GM18498 (cell line): ENCODE results near the gene OS9.

ENCODE experiments used
- ATAC-seq: cut with Tn5 transposase; IDR thresholded peaks from one replicate; pipeline ENCODE4 v1.9.1; 2021; ENCODE audit warnings: mild to moderate bottlenecking, moderate library complexity; ENCODE audit not compliant: unreplicated experiment

The OS9 gene

DNA sequence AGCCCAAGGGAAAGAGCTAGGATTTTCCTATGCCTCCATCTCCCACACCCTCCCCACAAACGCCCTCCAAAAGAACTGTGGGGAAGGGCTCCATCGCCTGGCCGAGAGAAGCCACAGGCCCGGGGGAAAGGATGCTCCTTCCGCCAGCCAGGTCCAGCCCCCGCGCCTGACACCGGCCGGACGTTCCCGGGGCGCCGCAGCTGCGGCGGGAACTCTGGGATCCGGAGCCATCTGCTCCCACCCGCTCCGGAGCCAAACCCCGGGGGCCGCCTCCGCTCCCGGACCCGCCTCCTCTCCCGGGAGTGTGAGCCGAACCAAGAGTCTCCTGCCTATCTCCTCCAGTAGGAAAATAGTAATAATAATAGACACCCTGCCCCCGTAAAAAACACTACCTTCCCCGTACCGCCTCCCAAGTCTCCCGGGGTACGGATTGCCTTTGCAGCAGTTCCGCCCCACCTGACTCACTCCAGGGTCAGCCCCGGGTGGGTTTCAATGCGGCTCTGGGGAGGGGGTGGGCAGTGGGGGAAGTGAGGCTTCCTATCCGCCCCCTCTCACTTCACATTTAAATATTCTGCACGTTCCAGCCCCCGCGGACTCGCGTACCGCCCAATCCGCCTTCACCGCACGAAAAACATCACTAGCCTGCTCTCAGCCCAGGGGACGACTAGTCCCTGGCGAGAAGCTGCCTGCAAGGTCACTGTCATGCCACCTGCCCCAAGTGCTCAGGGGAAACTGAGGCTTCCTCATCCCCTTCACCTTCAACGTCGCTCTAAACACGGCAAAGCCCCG lies 42.2 kb downstream of the OS9 start:
- ATAC-seq, result no peak

DNA sequence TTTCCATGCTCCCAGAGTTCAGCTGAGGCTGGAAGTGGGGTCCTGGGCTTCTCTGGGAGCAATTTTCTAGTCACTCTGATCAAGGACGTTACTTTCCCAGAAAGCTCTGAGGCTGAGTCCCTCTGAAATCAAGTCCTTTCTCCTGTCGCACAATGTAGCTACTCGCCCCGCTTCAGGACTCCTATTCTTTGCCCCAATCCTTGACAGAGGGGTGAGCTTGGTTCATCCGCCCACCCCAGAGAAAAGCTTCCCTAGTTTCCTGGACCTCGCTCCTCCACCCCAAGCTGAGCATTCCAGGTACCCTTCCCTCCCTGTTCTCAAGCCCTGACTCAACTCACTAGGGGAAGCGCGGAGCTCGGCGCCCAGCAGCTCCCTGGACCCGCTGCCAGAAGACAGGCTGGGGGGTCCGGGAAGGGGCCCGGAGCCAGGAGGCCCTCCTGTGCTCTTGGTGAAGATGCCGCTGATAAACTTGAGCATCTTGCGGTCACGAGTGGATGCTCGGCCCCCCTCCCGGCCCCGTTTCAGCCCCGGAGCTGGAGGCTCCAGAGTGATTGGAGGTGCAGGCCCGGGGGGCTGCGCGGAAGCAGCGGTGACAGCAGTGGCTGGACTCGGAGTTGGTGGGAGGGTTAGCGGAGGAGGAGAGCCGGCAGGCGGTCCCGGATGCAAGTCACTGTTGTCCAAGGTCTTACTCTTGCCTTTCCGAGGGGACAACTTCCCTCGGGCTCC lies 43.0 kb downstream of the OS9 start:
- no peak for ATAC-seq

DNA sequence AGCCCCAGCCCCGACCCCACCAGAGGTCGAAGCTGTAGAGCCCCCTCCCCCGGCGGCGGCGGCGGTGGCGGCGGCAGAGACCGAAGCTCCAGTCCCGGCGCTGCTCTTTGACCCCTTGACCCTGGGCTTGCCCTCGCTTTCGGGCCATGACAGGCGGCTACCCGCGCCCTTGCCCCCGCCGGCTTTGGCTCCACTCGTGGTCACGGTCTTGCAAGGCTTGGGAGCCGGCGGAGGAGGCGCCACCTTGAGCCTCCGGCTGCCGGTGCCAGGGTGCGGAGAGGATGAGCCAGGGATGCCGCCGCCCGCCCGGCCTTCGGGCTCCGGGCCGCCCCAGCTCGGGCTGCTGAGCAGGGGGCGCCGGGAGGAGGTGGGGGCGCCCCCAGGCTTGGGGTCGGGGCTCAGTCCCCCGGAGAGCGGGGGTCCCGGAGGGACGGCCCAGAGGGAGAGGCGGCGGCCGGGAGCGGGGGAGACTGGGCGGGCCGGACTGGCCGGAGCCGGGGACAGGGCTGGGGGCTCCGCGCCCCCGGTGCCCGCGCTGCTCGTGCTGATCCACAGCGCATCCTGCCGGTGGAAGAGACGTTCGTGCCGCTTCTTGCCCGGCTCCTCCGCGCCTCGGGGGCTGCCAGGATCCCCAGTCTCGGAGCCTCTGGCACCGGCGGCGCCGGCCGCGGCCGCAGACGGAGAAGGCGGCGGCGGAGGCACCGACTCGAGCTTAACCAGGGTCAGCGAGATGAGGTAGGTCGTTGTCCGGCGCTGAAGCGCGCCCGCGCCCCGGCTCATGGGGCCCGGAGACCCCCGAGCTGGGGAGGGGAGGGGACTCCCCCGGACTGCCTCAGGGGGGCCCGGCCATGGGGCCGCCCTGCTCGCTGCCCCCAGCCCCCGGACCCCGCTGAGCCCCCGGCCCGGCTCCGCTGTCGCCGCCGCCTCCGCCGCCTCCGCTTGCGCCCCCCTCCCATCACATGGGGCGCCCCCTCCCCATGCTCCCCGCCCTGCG lies 43.8 kb downstream of the OS9 start:
- ATAC-seq, result no peak

DNA sequence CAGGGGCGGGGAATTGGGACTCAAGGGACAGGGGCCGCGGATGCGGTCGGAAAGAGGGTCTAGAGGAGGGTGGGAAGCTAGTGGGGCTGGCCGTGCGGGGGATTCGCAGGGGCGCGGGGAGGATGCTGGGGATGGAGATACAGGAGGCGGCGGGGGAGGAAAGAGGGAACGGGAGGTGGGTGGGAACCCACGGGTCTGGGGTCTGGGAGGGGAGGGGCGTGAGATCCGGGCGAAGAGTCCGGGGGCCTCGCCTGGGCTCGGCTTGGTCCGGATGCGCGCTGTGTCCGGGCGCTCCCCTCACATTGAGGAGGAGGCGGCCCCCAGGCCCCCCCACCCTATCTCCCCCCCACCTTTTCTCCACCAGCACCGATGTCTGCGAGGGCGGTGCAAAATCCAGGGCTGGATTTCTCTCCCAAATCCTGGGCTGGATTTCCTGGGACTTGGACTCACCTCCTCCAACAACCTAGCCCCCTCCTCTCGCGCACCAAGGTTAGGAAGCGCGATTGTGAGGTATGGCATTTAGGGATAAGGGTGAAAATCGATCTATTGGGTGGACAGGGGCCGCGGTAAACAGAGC lies 44.8 kb downstream of the OS9 start, which contains the start of gene AGAP2:
Gene AGAP2, minus strand, starts transcription at position 82 of the 577 bp plus-strand sequence. CDS start 496 bp downstream, outside the sequence.
- no peak for ATAC-seq

DNA sequence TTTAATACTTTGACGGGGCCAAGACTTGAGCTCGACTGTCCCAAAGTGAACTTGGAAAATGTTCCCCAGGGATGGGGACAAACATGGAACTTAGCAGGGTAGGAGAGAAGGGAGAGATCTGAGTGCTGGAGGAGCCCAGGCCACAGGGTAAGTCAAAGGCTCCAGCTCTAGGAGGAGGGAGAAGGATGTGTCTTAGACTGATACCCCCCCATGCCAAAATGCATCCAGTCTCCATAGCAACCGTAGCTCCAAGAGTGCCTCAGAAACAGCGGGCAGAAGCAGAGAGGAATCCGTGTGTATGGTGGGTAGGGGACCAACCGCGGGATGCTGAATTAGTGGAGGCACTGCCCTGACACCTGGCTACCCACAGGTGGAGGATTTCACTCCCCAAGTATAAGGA lies 45.5 kb downstream of the OS9 start:
- no peak for ATAC-seq

DNA sequence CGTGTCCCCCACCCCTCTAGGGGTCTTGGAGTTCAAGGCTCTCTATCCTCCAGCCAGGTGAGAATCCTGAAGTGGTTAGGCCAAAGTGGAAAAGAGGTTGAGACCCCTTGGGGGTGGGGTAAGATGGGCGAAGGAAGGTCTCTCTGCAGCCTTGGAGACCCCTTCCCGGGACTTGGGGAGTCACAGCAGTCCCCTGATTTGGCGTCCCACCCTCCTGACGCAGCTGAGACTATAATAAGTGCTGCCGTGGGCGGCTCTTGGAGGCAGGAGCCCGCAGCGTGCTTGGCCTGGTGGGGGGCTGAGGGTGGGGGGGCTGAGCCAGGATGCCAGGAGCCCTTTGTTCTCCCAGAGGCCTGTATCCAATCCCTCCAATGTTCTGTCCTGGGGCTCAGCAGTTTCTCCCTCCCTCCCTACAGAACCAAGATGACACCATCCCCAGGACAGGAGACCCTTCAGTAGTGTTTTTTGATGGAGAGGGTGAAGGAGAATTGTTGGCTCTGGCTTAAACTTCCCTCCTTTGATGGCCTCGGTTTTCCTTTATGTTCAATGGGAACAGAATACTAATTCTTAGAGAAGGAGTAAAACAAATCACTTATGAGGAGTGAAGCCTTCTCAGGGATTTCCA lies 46.1 kb downstream of the OS9 start:
- no peak for ATAC-seq

DNA sequence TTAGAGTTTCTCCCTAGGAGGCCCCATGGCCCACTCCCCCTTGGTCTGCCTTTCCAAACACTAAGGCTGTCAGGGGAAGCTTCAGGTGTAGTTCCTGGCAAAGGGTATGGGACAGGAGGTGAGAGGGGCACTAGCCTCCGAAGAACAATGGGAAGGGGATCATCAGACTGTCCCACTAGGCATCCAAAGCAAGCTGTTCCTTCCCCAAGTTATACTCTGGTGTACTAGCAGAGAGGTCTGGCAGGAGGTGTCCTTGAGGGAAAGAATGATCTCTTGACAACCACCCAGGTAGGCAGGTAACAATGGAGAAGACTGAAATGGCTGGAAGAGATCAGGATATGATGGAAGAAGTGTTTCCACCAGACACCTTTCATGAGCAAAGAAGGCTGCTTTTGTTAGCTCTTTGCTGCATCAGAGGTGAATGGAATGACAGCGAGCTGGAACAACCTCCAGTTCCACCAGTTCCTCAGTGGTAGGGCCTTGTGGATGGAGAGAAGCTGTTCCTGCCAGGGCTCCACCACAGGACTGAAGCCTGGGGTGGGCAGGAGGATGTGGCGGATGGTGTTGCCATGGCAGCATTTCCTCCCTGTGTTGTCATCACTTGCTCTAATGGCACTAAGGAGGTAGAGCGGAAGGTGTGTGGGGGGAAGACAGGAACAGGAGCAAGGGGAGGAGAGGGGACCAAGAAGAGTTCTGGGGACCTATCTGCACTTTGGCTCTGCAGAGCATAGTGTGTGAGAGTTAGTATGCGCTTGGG lies 46.9 kb downstream of the OS9 start:
- peak; percentile 54 for ATAC-seq

DNA sequence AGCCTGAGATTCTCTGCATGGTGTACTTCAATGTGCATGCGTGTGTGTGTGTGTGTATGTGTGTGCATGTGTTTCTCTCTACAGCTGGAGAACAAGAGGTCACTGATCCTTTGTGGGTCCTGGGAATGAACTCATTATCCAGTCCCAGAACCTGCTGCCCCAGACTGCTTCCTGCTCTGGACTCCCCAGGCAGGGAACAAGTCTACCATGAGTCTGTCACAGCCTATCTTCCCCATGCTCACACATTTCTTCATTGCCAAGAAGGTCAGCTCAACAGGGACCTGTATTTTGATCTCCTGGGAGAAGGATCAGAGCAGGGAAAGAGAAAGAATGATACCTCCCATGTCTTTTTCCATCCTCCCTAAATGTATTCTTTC lies 47.5 kb downstream of the OS9 start:
- ATAC-seq, result no peak

DNA sequence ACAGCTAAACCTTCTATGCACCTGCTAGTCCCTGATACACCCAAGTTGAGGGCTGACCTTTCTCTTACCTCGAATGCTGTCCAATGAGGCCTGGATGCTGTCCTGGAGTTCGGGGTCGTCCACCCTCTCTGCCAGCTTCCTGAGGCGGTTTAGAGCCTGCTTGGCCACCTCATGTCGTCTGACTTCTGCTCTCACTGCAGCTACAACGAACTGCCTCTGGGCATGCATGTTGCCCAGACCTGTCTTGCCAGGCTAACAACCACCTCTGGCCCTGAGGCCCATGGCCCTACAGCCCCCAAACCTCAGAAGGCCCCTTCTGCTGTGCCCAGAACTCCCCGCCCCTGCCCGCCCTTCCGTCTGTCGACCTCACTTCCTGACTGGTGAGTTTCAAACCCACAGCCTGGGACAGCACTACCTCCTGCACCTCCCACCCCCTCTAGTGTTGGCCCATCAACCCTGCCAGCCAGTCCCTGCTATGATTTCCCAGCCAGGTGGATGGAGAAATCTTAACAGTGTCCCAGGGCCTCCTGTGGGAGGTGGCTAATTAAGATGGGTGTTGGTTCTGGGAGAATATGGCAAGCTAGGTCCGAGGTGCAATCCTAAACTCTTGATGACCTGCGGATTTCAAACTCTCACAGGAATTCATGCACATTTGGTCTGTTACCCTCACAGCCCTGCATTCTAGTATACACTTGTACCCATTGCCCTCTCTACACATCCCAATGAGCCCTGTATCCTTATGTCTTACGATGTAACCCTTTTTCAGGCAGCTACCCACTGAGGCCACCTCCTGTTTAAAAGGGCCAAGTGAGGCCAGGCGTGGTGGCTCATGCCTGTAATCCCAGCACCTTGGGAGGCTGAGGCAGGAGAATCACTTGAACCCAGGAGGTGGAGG lies 48.2 kb downstream of the OS9 start:
- ATAC-seq, result peak; percentile 57

DNA sequence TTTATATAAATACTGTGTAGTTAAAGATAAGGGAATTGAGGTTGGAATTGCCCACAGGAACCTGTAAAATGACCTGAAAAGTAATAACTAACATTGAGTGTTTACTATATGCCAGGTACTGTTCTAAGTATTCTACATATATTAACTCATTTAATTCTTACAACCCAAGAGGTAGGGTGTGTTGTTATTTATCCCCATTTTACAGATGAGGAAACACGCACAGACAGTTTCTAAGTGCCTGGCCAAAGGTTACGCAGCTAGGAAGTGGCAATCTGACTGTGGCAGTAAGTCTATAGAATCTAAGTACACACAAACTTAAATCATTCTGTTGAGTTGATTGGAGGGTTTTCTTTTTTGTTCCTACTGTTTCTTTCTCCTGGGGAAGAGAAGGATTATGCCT lies 49.8 kb downstream of the OS9 start:
- no peak for ATAC-seq

DNA sequence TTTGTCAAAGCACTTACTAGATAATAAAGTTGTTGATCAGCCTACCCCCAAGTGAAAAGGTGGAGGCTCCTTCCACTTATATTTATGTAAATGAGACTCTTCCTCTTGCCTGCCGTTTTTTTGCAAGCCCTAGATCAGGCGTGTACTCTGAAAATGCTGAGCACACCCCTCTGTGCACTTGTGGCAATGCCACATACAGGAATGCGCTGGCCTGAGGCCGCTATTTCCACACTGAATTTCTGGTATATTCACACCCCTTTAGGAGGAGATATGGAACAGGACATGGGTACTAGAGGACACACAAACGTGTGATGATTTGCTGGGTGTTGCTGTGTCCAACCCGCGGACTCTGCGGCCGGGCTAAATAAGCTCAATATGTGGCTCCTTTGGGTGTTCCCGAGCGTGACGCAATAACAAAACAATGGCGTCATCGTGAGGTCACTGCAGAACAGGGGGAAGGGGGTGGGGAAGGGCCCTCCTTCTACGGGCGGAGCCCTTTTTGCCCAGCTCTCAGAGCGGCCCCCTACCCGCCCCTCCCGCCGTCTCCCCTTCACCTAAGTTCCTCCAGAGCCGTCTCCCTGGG lies 50.4 kb downstream of the OS9 start:
- peak; percentile 46 for ATAC-seq

DNA sequence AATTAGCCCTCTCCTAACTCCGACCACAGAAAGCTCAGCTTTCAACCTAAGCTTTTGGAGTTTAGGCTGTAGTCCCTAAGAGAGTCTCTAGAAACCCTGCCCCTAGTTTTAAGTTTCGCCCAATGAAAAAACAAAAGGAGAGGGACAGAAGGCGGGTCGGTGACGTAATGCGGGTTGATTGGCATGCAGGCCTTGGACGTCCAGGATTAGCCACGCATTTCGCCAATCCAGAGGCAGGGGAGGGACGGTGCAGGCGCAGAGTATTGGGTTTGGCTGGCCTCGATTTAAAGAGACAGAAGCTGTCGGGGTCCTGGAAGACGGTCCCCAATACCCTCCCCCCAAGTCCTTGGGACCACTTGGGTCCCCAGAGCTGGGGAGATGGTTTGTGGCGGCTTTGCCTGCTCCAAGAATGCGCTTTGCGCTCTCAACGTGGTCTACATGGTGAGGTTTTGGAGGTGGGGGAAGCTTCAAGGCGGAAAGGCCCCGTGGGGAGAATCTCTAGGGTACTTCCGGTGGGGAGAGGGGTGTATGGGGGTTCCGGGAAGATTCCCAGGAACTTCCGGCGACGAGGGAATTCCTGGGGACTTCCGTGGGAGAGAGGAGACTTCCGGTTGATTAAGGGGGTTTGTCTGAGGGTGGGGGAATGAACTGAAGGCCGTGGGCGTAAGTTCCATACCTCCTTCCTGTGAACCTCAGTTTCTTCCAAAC lies 51.0 kb downstream of the OS9 start, which contains the start of gene TSPAN31:
Gene TSPAN31, plus strand, starts transcription at position 263 of the 708 bp plus-strand sequence. Its CDS starts 116 bp downstream, at position 379.
- peak; percentile 85 for ATAC-seq

DNA sequence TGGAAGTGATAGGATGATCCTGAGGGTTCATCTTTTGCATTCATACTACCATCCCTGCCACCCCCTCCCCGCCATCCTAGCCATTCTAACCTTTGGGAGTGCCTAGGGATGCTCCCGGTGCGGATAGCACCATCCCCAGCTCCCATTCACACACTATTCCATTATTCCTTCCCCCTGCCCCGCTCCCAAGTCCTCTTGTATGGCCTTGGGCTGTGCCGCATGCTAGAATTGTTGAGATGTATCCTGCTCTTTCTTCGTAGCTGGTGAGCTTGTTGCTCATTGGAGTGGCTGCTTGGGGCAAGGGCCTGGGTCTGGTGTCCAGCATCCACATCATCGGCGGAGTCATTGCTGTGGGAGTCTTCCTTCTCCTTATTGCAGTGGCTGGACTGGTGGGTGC lies 51.6 kb downstream of the OS9 start:
- ATAC-seq, result no peak

DNA sequence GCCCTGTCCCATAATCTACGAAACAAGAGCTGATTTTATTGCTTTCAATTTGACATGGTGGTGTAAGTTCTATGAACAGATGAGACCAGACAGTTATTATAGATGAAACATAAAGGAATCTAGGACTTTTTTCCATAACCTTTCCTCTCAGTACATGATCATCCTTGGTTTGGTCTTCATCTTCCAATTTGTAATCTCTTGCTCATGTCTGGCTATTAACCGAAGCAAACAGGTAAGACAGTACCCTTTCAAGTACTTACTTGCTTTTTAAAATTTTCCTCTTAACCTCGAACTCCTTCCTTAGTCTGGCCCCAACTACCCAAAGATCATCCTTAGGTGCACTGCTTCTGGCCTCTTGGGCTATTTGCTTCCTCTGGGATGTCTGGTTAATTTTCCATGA lies 52.1 kb downstream of the OS9 start:
- no peak for ATAC-seq

DNA sequence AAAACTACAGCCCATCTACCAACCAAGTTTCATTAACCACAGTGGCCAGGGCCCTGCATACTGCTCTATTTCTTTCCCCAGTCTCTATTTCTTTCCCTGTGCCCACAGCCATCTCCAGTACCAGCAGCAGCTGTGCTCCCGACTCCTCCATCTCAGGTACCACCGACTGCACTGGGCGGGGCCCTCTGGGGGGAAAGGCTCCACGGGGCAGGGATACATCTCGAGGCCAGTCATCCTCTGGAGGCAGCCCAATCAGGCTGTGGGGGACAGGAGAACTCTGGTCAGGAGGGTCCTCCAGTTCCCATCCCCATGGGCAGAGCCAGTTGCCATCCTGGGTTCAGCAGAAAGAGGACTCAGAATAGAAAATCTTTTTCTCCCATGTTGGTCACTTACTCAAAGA lies 55.1 kb downstream of the OS9 start:
- no peak for ATAC-seq

DNA sequence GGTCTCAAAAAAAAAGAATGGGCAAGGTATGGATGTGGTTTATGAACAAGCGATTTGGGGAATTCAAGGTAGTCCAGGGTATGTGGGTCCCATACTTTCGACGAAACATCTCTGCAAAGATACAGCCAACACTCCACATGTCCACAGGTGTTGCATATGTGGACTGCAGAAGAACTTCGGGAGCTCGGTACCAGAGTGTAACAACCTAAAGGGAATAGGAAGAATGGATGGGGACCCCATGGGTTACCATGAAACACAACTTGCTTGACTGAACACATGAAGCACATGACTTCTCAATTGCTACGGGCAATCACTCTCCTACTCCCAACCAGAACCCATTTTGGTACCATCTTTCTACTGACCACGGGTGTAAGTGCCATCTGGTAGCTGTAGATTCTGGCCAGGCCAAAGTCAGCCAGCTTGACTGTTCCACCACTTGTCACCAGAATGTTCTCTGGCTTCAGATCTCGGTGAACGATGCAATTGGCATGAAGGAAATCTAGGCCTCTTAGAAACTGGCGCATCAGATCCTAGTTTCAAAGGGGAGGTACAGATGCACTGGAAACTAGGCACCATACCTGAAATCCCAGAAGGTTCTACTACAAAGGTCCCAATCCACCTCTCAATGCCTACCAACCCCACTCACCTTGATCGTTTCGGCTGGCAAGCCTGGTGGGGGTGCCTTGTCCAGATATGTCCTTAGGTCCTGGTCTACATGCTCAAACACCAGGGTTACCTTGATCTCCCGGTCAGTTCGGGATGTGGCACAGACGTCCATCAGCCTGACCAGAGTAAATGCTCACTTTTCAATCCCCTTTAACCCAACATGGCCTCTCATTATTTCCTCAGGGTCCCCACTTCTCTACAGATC lies 56.9 kb downstream of the OS9 start:
- ATAC-seq, result no peak

DNA sequence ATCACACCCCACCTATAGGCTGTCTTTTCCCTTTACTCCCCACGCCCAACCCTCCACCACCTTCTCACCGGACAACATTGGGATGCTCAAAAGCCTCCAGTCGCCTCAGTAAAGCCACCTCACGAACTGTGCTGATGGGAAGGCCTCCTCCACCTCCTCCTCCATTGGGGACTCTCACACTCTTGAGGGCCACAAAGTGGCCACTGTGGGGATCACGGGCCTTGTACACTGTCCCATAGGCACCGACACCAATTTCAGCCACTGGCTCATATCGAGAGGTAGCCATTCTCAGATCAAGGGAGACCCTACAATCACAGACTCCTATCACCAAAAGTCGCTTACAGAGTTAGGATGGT lies 57.5 kb downstream of the OS9 start:
- ATAC-seq, result no peak
